Lung microvascular endothelial cell (primary cell): Measurements from ENCODE around the gene OR5AU1. TPM values are rescaled to one million over a fixed set of nuclear protein-coding genes. Genes with fewer than 3 reads are reported as not detected.

Experiments
- DNase-seq, 2 donors: peaks; one replicate each; pipeline versions ENCODE4 v3.0.0 to v3.0.0-alpha.2; 2010; ENCODE audit warnings: low read depth in 2 of 2
- total RNA-seq: library from RNA; depleted of rRNA; stranded (reverse); fragments of >200 nt; gene quantifications from 2 replicates; pipeline ENCODE4 v1.2.1, GENCODE V29; 2014

The OR5AU1 gene
- total RNA-seq, 1 donor from 2014 or later = not detected

DNA sequence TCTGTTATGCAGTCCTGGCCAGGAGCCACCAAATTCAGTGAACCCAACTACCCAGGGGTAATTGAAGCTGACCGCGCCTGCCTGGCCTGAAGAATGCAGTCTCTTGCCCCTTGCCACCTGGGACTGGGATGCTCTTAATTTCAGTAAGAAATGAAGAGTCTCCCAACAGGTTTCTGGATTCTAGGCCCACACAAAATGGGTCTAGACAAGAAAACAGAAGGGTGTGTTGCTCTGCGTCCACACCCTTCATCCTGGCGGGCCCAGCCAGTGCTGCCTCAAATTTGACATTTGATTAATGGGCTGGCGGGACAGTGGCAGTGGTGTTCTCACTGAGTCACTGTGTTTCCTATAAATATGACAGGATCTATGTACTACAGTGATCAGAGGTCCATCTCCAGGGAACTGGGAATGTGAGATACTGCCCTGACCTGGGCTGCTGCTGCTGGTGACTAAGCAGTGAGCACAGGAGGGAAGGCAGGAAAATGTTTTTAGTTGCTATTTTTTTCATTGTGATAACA is 48.5 kb downstream of the OR5AU1 start:
- peak; percentile 28 to 51 for DNase-seq

GRCh38 chr14:21106498-21107282 is 49.2 kb downstream of the OR5AU1 start:
- peak; percentile 77 to 87 for DNase-seq

DNA sequence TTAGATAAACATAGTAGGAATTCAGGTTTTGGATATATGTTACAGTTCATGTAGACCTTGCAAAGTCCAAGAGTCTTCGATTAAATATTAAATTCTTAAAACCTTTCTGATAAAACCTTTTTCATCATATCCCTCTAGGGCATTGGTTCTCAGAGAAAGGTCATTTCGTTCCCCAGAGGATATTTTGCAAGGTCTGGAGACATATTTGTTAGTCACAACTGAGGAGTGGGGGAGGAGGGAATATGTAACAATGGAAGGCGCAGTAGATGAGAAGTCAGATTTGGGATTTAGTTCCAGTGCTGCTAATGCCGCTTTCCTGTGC is 49.7 kb downstream of the OR5AU1 start:
- DNase-seq = no peak

DNA sequence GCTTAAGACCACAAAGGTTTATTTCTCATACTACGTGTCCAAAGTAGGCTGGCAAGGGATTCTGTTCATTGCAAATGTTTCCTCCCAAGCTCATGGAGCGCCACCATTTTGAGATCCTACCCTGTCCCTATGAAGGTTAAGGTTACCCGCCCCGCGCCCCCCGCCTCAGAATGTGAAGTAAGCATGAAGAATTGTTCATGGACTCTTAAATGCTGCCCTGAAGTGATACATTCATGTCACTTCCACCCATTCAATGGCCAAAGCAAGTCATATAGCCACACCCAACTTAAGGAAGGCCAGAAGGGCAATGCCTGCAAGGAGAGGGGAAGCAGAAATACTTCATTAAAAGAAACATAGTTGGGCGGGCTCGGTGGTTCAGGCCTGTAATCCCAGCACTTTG is 50.8 kb downstream of the OR5AU1 start:
- DNase-seq = no peak

Other genes starting within 250 kb of the OR5AU1 start
- not detected in 2 replicates for gene RNASE2, start 200.6 kb downstream of the OR5AU1 start, total RNA-seq
- 13.1 and 19.0 TPM in 2 replicates for gene METTL17, start 166.1 kb downstream of the OR5AU1 start, total RNA-seq
- not detected in 2 replicates for gene SLC39A2, start 156.8 kb downstream of the OR5AU1 start, total RNA-seq
- gene NDRG2, start 131.0 kb downstream of the OR5AU1 start, total RNA-seq = 0.65 and 3.6 TPM in 2 replicates
- not detected in 2 replicates for gene TPPP2, start 125.8 kb downstream of the OR5AU1 start, total RNA-seq
- not detected in 2 replicates for gene RNASE13, start 121.3 kb downstream of the OR5AU1 start, total RNA-seq
- gene RNASE7, start 113.7 kb downstream of the OR5AU1 start, total RNA-seq = not detected in 2 replicates
- not detected in 2 replicates for gene RNASE8, start 98.2 kb downstream of the OR5AU1 start, total RNA-seq
- 4.8 and 5.8 TPM in 2 replicates for gene ARHGEF40, start 85.8 kb downstream of the OR5AU1 start, total RNA-seq
- gene ZNF219, start 57.4 kb downstream of the OR5AU1 start, total RNA-seq = 2.0 and 2.4 TPM in 2 replicates
- not detected in 2 replicates for gene TMEM253, start 55.0 kb downstream of the OR5AU1 start, total RNA-seq
- gene HNRNPC, start 113.4 kb upstream of the OR5AU1 start, total RNA-seq = 570 and 584 TPM in 2 replicates
- gene RPGRIP1, start 124.0 kb upstream of the OR5AU1 start, total RNA-seq = 0.20 and 0.22 TPM in 2 replicates
- gene SUPT16H, start 228.0 kb upstream of the OR5AU1 start, total RNA-seq = 50.4 and 51.4 TPM in 2 replicates